Activated CD4-positive, alpha-beta T cell treated with anti-CD3 and anti-CD28 coated beads, Interleukin-10, Interleukin-2, amounts not matched to agents 100 ng/mL and 50 ng/mL, durations not matched to agents 16 hours and 8 hours (primary cell): Measurements from ENCODE around the gene TUBB1.
"Not testable (repeated sequence)": the region's sequence is repeated elsewhere in the genome, so short reads cannot be mapped to it uniquely, and the experiment has no call there.

Experiments used
- DNase-seq: peaks from one replicate; pipeline ENCODE4 v3.0.0-alpha.2; 2020

TUBB1 gene

GRCh38 chr20:59024111-59024530 is 4.9 kb downstream of the TUBB1 start:
- no peak for DNase-seq

- DNase-seq, result no peak
Measured at GRCh38 chr20:59025086-59025485, 5.9 kb downstream of the TUBB1 start.

- DNase-seq, result no peak
Measured at GRCh38 chr20:59025511-59025910, 6.3 kb downstream of the TUBB1 start.

- no peak for DNase-seq
Measured at GRCh38 chr20:59026904-59027740, 7.9 kb downstream of the TUBB1 start.

- DNase-seq, result no peak
Measured at GRCh38 chr20:59027741-59028320, 8.6 kb downstream of the TUBB1 start.

GRCh38 chr20:59028812-59029211 is 9.6 kb downstream of the TUBB1 start:
- DNase-seq, result no peak

- no peak for DNase-seq
Measured at GRCh38 chr20:59030911-59031563, 11.8 kb downstream of the TUBB1 start.

GRCh38 chr20:59031564-59032022 is 12.4 kb downstream of the TUBB1 start:
- peak; percentile 50 for DNase-seq

- DNase-seq, result peak; percentile 98
Measured at GRCh38 chr20:59032023-59032712, 12.9 kb downstream of the TUBB1 start, which contains the start of gene ATP5F1E. TSS of gene ATP5F1E (minus strand) at chr20:59032335. CDS start at chr20:59032251, 84 bp downstream.

GRCh38 chr20:59032713-59033059 is 13.5 kb downstream of the TUBB1 start:
- no peak for DNase-seq

- no peak for DNase-seq
Measured at GRCh38 chr20:59033093-59033492, 13.9 kb downstream of the TUBB1 start.

- DNase-seq, result no peak
Measured at GRCh38 chr20:59033616-59034165, 14.5 kb downstream of the TUBB1 start.

GRCh38 chr20:59035381-59035780 is 16.2 kb downstream of the TUBB1 start:
- DNase-seq, result no peak

- no peak for DNase-seq
Measured at GRCh38 chr20:59037386-59037785, 18.2 kb downstream of the TUBB1 start.

GRCh38 chr20:59039233-59039632 is 20.0 kb downstream of the TUBB1 start:
- no peak for DNase-seq

GRCh38 chr20:59040667-59041066 is 21.4 kb downstream of the TUBB1 start:
- no peak for DNase-seq

GRCh38 chr20:59041487-59041886 is 22.3 kb downstream of the TUBB1 start:
- DNase-seq, result not testable (repeated sequence)

GRCh38 chr20:59042151-59042795 is 23.0 kb downstream of the TUBB1 start, which contains the start of gene PRELID3B:
TSS of gene PRELID3B (minus strand) at chr20:59042786. CDS start at chr20:59042730, 56 bp downstream.
- DNase-seq, result no peak

- DNase-seq, result peak; percentile 98
Measured at GRCh38 chr20:59042796-59043631, 23.8 kb downstream of the TUBB1 start.

- peak; percentile 30 for DNase-seq
Measured at GRCh38 chr20:59043698-59044097, 24.5 kb downstream of the TUBB1 start.

GRCh38 chr20:59044295-59044694 is 25.1 kb downstream of the TUBB1 start:
- DNase-seq, result no peak
